Spleen (tissue), 7 donors: ENCODE measurements around the gene DNAJC7.
A peak's percentile ranks its signal among the peaks of the same experiment; 100 is the strongest.

Experiments used
- POLR2AphosphoS5 ChIP-seq, 3 donors: sonication (generic); formaldehyde crosslinking; IDR thresholded peaks; one replicate each; pipeline ENCODE4 v1.5.1; 2017; ENCODE audit warnings: antibody characterized with exemption in 3 of 3
- TF ChIP-seq, protein P1 (sequence below), 11 experiments: fragments of 200-600 bp in 7 of 11; fragments of 450-650 bp in 4 of 11; sonication (generic) in 4 of 11; IDR thresholded peaks in 8 of 11; conservative IDR thresholded peaks in 3 of 11; 1 replicate in 7 of 11; 2 replicates in 4 of 11; pipeline versions ENCODE4 v1.4.0 to v1.8.0; 2016 to 2021; ENCODE audit warnings: antibody characterized with exemption in 11 of 11, inconsistent platforms in 4 of 11, mild to moderate bottlenecking in 1 of 11
- donor health status: DM: no; HTN: no; CAD: no; lungs with moderate emphysema.
- donor health status: DM: no; HTN: no; CAD: no.
- donor health status: DM: no; HTN: no; CAD: no.

DNA sequence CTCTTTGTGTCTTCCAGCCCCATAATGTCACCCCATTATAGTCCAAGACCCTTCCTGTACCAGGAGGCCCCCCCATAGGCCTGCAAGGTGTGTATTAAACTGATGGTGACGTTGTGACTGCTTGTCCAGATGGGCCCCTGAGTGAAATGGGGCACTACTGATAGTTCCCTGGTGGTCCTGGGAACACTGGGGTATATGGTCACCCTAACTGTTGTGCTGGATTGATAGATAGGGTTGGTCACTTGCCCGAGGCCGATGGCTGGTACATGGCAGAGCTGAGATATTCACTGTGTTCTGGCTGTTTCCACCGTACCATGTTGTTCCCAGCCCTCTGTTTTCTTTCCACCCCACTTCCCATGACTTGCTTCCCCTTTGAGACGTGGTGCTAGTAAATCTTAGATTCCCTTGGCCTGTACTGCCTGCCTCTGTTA is 46.3 kb downstream of the DNAJC7 start:
- TF ChIP-seq, protein P1, sequence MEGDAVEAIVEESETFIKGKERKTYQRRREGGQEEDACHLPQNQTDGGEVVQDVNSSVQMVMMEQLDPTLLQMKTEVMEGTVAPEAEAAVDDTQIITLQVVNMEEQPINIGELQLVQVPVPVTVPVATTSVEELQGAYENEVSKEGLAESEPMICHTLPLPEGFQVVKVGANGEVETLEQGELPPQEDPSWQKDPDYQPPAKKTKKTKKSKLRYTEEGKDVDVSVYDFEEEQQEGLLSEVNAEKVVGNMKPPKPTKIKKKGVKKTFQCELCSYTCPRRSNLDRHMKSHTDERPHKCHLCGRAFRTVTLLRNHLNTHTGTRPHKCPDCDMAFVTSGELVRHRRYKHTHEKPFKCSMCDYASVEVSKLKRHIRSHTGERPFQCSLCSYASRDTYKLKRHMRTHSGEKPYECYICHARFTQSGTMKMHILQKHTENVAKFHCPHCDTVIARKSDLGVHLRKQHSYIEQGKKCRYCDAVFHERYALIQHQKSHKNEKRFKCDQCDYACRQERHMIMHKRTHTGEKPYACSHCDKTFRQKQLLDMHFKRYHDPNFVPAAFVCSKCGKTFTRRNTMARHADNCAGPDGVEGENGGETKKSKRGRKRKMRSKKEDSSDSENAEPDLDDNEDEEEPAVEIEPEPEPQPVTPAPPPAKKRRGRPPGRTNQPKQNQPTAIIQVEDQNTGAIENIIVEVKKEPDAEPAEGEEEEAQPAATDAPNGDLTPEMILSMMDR (IDR thresholded peaks at IDR 0.05 in 8 of 11, conservative IDR thresholded peaks at IDR 0.05 in 3 of 11): no peak
- TF ChIP-seq POLR2AphosphoS5 (IDR thresholded peaks at IDR 0.05): peak in 1 of 3 donors; percentile 38
